Measurements from ENCODE around the gene SPEF1. TPM values are rescaled to one million over a fixed set of nuclear protein-coding genes. Genes with fewer than 3 reads are reported as not detected.
"Not testable (repeated sequence)": the region's sequence is repeated elsewhere in the genome, so short reads cannot be mapped to it uniquely, and the experiment has no call there.

SPEF1 gene
- total RNA-seq, 1 experiment from 2014 or later, result not detected

- not testable (repeated sequence) for H3K4me3 ChIP-seq; H3K9me3 ChIP-seq (replicated peaks); DNase-seq (ENCODE audit: low read depth in 1 of 2, low spot score in 2 of 2); H3K27me3 ChIP-seq (replicated peaks); H3K27ac ChIP-seq
- H3K4me1 ChIP-seq (replicated peaks), result peaks cover 25% of the 10 kb centered on the region
- H3K36me3 ChIP-seq, result peaks cover 20% of the 10 kb centered on the region
These were observed 8.0 kb upstream of the SPEF1 start for GRCh38 chr20:3789201-3789600.

- no peaks in the 10 kb centered on the region; the same call in 1 of the 2 replicates for H3K9me3 ChIP-seq (replicated peaks)
- no peak for DNase-seq (ENCODE audit: low read depth in 1 of 2, low spot score in 2 of 2)
- H3K4me3 ChIP-seq, result no peak overlapping the region
- peaks cover 21% of the 10 kb centered on the region for H3K36me3 ChIP-seq
- H3K27ac ChIP-seq, result no peak overlapping the region
- H3K4me1 ChIP-seq (replicated peaks), result peaks cover 25% of the 10 kb centered on the region
- no peaks in the 10 kb centered on the region for H3K27me3 ChIP-seq (replicated peaks)
These were observed 7.5 kb upstream of the SPEF1 start for GRCh38 chr20:3788685-3789155.

GRCh38 chr20:3787324-3788014 is 6.2 kb upstream of the SPEF1 start:
- H3K36me3 ChIP-seq, result peaks cover 32% of the 10 kb centered on the region
- H3K9me3 ChIP-seq (replicated peaks), result no peaks in the 10 kb centered on the region; the same call in 1 of the 2 replicates
- no peak for DNase-seq (ENCODE audit: low read depth in 1 of 2, low spot score in 2 of 2)
- no peaks in the 10 kb centered on the region for H3K27me3 ChIP-seq (replicated peaks)
- H3K27ac ChIP-seq, result no peak overlapping the region
- peak overlapping the region; percentile 57 for H3K4me3 ChIP-seq
- peaks cover 25% of the 10 kb centered on the region for H3K4me1 ChIP-seq (replicated peaks)

- Histone ChIP-seq H3K4me3 (peak within 1 kb of the TSS; percentile 57), H3K27ac (peak within 1 kb of the TSS; percentile 63), H3K9me3 (replicated peaks) (no peaks in the 10 kb centered on the region; the same call in 1 of the 2 replicates), H3K36me3 (peaks cover 37% of the 10 kb centered on the region), H3K27me3 (replicated peaks) (no peaks in the 10 kb centered on the region), H3K4me1 (replicated peaks) (peaks cover 25% of the 10 kb centered on the region)
- peak; percentile 64 to 87 for DNase-seq (ENCODE audit: low read depth in 1 of 2, low spot score in 2 of 2)
These were observed 5.5 kb upstream of the SPEF1 start, which contains the start of gene CENPB for GRCh38 chr20:3786665-3787323. TSS of gene CENPB (minus strand) at chr20:3786740. CDS start at chr20:3786483, 257 bp downstream.

GRCh38 chr20:3786126-3786484 is 4.9 kb upstream of the SPEF1 start:
- peak; percentile 55 to 63 for DNase-seq (ENCODE audit: low read depth in 1 of 2, low spot score in 2 of 2)
- Histone ChIP-seq H3K27ac (peak overlapping the region; percentile 63), H3K36me3 (peaks cover 40% of the 10 kb centered on the region), H3K27me3 (replicated peaks) (no peaks in the 10 kb centered on the region), H3K4me3 (peak overlapping the region; percentile 57), H3K9me3 (replicated peaks) (no peaks in the 10 kb centered on the region; the same call in 1 of the 2 replicates), H3K4me1 (replicated peaks) (peaks cover 26% of the 10 kb centered on the region)

GRCh38 chr20:3785240-3786125 is 4.2 kb upstream of the SPEF1 start:
- H3K4me1 ChIP-seq (replicated peaks), result peaks cover 31% of the 10 kb centered on the region

GRCh38 chr20:3784863-3785239 is 3.6 kb upstream of the SPEF1 start:
- Histone ChIP-seq H3K27me3 (replicated peaks) (no peaks in the 10 kb centered on the region), H3K9me3 (replicated peaks) (no peaks in the 10 kb centered on the region; the same call in 1 of the 2 replicates), H3K27ac (no peak overlapping the region), H3K4me3 (peak overlapping the region; percentile 57; the same call in 1 of the 2 replicates), H3K36me3 (peaks cover 40% of the 10 kb centered on the region), H3K4me1 (replicated peaks) (peaks cover 31% of the 10 kb centered on the region)
- no peak for DNase-seq (ENCODE audit: low read depth in 1 of 2, low spot score in 2 of 2)

More at GRCh38 chr20:3785240-3786125, 4.2 kb upstream of the SPEF1 start:
- no peaks in the 10 kb centered on the region for H3K27me3 ChIP-seq (replicated peaks)
- peaks cover 40% of the 10 kb centered on the region for H3K36me3 ChIP-seq
- DNase-seq (ENCODE audit: low read depth in 1 of 2, low spot score in 2 of 2), result no peak
- H3K27ac ChIP-seq, result peak overlapping the region; percentile 63
- peak overlapping the region; percentile 57 for H3K4me3 ChIP-seq
- H3K9me3 ChIP-seq (replicated peaks), result no peaks in the 10 kb centered on the region; the same call in 1 of the 2 replicates

GRCh38 chr20:3784216-3784853 is 3.1 kb upstream of the SPEF1 start:
- Histone ChIP-seq H3K36me3 (peaks cover 40% of the 10 kb centered on the region), H3K4me3 (peak overlapping the region; percentile 57; the same call in 1 of the 2 replicates), H3K9me3 (replicated peaks) (no peaks in the 10 kb centered on the region; the same call in 1 of the 2 replicates), H3K27me3 (replicated peaks) (no peaks in the 10 kb centered on the region), H3K4me1 (replicated peaks) (peaks cover 31% of the 10 kb centered on the region), H3K27ac (no peak overlapping the region)
- no peak for DNase-seq (ENCODE audit: low read depth in 1 of 2, low spot score in 2 of 2)

- Histone ChIP-seq H3K36me3 (peaks cover 40% of the 10 kb centered on the region), H3K4me3 (no peak overlapping the region), H3K9me3 (replicated peaks) (no peaks in the 10 kb centered on the region; the same call in 1 of the 2 replicates), H3K4me1 (replicated peaks) (peaks cover 31% of the 10 kb centered on the region), H3K27me3 (replicated peaks) (peaks cover under 1% of the 10 kb centered on the region; the same call in 1 of the 2 replicates), H3K27ac (no peak overlapping the region)
- DNase-seq (ENCODE audit: low read depth in 1 of 2, low spot score in 2 of 2), result no peak
These were observed 2.4 kb upstream of the SPEF1 start for GRCh38 chr20:3783511-3784195.

- peaks cover 40% of the 10 kb centered on the region for H3K36me3 ChIP-seq
- no peaks in the 10 kb centered on the region; the same call in 1 of the 2 replicates for H3K9me3 ChIP-seq (replicated peaks)
- peaks cover 33% of the 10 kb centered on the region for H3K4me1 ChIP-seq (replicated peaks)
- no peak overlapping the region for H3K27ac ChIP-seq
- peaks cover 7% of the 10 kb centered on the region for H3K27me3 ChIP-seq (replicated peaks)
- no peak for DNase-seq (ENCODE audit: low read depth in 1 of 2, low spot score in 2 of 2)
- no peak overlapping the region for H3K4me3 ChIP-seq
These were observed 1.8 kb upstream of the SPEF1 start for GRCh38 chr20:3783068-3783489.

- Histone ChIP-seq H3K9me3 (replicated peaks) (no peaks in the 10 kb centered on the region; the same call in 1 of the 2 replicates), H3K27me3 (replicated peaks) (peaks cover 11% of the 10 kb centered on the region), H3K36me3 (peaks cover 40% of the 10 kb centered on the region), H3K4me3 (no peak overlapping the region), H3K27ac (no peak overlapping the region), H3K4me1 (replicated peaks) (peaks cover 38% of the 10 kb centered on the region)
- no peak for DNase-seq (ENCODE audit: low read depth in 1 of 2, low spot score in 2 of 2)
These were observed 1.3 kb upstream of the SPEF1 start for GRCh38 chr20:3782597-3782996.

GRCh38 chr20:3778976-3779375 is 2.3 kb downstream of the SPEF1 start:
- DNase-seq (ENCODE audit: low read depth in 1 of 2, low spot score in 2 of 2), result no peak
- H3K27ac ChIP-seq, result no peak overlapping the region
- no peaks in the 10 kb centered on the region; the same call in 1 of the 2 replicates for H3K9me3 ChIP-seq (replicated peaks)
- H3K4me3 ChIP-seq, result no peak overlapping the region
- peaks cover 20% of the 10 kb centered on the region for H3K36me3 ChIP-seq
- H3K4me1 ChIP-seq (replicated peaks), result peaks cover 14% of the 10 kb centered on the region
- H3K27me3 ChIP-seq (replicated peaks), result peaks cover 15% of the 10 kb centered on the region
